22Rv1 (cell line): ENCODE measurements around the gene RPS6KB2.

ENCODE experiments used
- H3K27ac ChIP-seq: fragments of 450-650 bp; 2 replicates; pipeline ENCODE4 v1.5.1; 2017
- CTCF ChIP-seq: fragments of 450-650 bp; IDR thresholded peaks from 2 replicates; pipeline ENCODE4 v1.5.1; 2017; ENCODE audit warnings: mild to moderate bottlenecking
- ZFX ChIP-seq: fragments of 450-650 bp; IDR thresholded peaks from 2 replicates; pipeline ENCODE4 v1.6.1; 2017; ENCODE audit warnings: antibody characterized with exemption, borderline replicate concordance

RPS6KB2 gene

DNA sequence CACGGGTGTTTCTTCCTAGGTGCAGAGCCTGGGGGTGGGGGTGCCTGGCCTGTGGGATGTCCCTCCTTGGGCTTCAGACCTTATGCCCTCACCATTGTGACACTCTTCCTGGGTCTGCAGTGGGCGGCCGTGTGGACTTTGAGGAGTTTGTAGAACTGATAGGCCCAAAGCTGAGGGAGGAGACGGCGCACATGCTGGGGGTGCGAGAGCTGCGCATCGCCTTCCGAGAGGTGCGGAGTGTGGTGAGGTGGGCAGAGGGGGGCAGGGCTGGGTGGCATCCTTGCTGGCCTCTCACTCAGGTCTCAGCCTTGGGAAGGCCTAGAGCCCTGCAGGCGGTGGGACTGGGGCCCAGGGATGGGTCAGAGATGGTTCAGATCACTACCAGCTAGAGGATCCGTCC is 29.2 kb downstream of the RPS6KB2 start:
- H3K27ac ChIP-seq, result no peak overlapping the region
- TF ChIP-seq CTCF, result no peak
- TF ChIP-seq ZFX, result no peak

GRCh38 chr11:67458266-67458665 is 30.0 kb downstream of the RPS6KB2 start:
- H3K27ac ChIP-seq, result no peak overlapping the region
- TF ChIP-seq ZFX (no peak), CTCF (no peak)

- TF ChIP-seq ZFX, result no peak
- TF ChIP-seq CTCF, result no peak
- H3K27ac ChIP-seq, result peak overlapping the region; percentile 98
These were observed 34.9 kb downstream of the RPS6KB2 start for GRCh38 chr11:67463186-67463585.

- TF ChIP-seq CTCF, result no peak
- no peak for TF ChIP-seq ZFX
- peak overlapping the region; percentile 98 for H3K27ac ChIP-seq
These were observed 35.6 kb downstream of the RPS6KB2 start for GRCh38 chr11:67463680-67464410.

DNA sequence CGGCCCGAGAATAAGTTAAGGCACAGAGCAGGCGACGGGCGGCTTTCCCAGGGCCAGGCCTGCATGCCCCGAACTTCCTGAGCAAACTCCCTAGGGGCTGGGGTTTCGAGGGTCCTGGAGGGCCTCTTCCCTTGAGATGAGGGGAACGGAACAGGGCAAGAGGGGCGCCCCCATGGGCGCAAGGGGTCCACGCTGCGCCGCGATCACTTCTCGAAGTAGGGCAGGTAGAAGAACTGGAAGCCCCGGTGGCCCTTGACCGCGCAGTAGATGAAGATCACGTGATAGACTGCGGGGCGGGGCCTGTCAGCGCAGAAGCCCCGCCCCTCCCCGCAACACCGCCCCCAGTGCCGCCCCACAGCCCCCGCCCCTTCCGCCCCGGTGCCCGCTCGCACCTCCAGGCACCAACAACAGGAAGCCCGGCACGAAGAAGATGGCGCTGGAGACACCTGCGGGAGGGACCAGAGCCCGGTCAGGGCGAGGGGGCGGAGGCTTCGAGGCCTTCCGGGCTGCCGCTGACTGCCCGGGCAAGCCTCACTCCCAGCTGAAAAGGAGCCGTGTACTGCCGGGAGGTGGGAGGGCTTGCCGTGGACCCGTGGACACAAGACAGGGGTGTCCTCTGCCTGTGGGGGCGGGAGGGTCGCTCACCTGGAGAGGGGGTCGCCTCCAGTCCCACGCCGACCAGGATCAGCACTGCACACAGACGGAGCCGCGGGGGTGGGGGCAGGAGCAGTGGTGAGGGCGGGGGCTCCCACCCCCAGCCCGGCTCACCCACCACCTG is 36.3 kb downstream of the RPS6KB2 start:
- no peak for TF ChIP-seq ZFX
- 0 out of 2 replicates have a peak, but pooled peaks have one; percentile 3 for TF ChIP-seq CTCF

DNA sequence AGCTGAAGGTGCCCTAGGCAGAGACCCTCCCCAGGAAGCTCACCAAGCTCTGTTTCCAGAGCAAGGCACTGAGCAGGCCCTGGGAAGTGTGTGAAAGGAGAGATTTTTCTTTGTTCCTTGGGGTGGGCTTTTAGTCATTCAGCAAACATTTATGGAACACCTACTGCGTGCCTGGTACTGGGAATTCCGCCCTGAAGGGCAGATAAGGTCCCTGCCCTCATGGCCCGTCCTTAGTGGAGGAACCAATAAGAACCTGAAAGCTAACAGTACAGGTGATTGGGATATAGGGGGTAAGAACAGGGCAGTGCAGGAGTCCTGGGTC is 36.9 kb downstream of the RPS6KB2 start:
- peak overlapping the region; percentile 98 for H3K27ac ChIP-seq
- TF ChIP-seq CTCF, result no peak
- TF ChIP-seq ZFX, result no peak

More for the DNA sequence above, 36.3 kb downstream of the RPS6KB2 start:
- peak overlapping the region; percentile 98 for H3K27ac ChIP-seq

- peak overlapping the region; percentile 98 for H3K27ac ChIP-seq
These were observed 37.2 kb downstream of the RPS6KB2 start for GRCh38 chr11:67465530-67465929.
